Fibroblast of mammary gland (primary cell): Measurements from ENCODE around the gene WNT16.

Experiments used
- DNase-seq: peaks from one replicate; pipeline ENCODE4 v3.0.0-alpha.2; 2010; ENCODE audit warnings: low read depth
- H3K4me3 ChIP-seq: 2 replicates; pipeline ENCODE4 v1.5.1; 2011; ENCODE audit warnings: low read depth, mild to moderate bottlenecking, low read length, moderate library complexity; ENCODE audit not compliant: control insufficient read depth
- CTCF ChIP-seq: conservative IDR thresholded peaks from 2 replicates; pipeline ENCODE4 v1.5.1; 2011; ENCODE audit warnings: low read depth, low read length, inconsistent platforms; ENCODE audit not compliant: control insufficient read depth, insufficient read depth

WNT16 gene

GRCh38 chr7:121327671-121328070 is 1.1 kb upstream of the WNT16 start:
- no peak for DNase-seq
- no peak overlapping the region for H3K4me3 ChIP-seq
- no peak for TF ChIP-seq CTCF

GRCh38 chr7:121329191-121330052 is 622 bp downstream of the WNT16 start:
- no peak for DNase-seq
- peak overlapping the region; percentile 50 for H3K4me3 ChIP-seq
- TF ChIP-seq CTCF: peak; percentile 12

GRCh38 chr7:121330053-121330833 is 1.4 kb downstream of the WNT16 start:
- DNase-seq: no peak
- TF ChIP-seq CTCF: no peak
- peak overlapping the region; percentile 50 for H3K4me3 ChIP-seq

GRCh38 chr7:121331048-121331447 is 2.2 kb downstream of the WNT16 start:
- H3K4me3 ChIP-seq: no peak overlapping the region
- TF ChIP-seq CTCF: no peak
- no peak for DNase-seq

GRCh38 chr7:121331574-121331973 is 2.8 kb downstream of the WNT16 start:
- no peak overlapping the region for H3K4me3 ChIP-seq
- TF ChIP-seq CTCF: no peak
- DNase-seq: no peak

- no peak for DNase-seq
- TF ChIP-seq CTCF: no peak
Observed at GRCh38 chr7:121334376-121334775, 5.6 kb downstream of the WNT16 start.

More at GRCh38 chr7:121334376-121334775, 5.6 kb downstream of the WNT16 start:
- H3K4me3 ChIP-seq: no peak overlapping the region
